ENCODE measurements around the gene TENM3.

DNA sequence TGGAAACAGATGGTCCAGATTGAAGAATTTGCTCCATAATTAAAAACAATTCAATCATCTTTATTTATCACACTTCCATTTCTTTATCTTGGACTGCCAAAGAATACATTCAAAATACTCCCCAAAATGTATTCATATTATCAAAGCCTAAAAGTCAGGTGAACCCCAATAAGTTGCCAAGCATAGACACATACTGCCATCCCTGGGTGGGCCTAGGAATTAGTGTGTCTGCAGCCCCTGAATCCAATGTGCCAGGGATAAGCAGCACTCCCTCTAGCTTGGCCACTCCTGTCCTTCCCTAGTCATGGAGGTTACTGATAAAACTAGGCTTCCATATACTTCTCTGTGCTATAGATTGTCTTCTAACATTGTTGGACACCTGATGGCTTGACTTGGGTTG lies 199.9 kb downstream of the TENM3 start:
- TF ChIP-seq, protein P1, sequence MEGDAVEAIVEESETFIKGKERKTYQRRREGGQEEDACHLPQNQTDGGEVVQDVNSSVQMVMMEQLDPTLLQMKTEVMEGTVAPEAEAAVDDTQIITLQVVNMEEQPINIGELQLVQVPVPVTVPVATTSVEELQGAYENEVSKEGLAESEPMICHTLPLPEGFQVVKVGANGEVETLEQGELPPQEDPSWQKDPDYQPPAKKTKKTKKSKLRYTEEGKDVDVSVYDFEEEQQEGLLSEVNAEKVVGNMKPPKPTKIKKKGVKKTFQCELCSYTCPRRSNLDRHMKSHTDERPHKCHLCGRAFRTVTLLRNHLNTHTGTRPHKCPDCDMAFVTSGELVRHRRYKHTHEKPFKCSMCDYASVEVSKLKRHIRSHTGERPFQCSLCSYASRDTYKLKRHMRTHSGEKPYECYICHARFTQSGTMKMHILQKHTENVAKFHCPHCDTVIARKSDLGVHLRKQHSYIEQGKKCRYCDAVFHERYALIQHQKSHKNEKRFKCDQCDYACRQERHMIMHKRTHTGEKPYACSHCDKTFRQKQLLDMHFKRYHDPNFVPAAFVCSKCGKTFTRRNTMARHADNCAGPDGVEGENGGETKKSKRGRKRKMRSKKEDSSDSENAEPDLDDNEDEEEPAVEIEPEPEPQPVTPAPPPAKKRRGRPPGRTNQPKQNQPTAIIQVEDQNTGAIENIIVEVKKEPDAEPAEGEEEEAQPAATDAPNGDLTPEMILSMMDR (IDR thresholded peaks at IDR 0.05; ENCODE audit: extremely low read depth in 1 of 2, insufficient read depth in 1 of 2, low read depth in 1 of 2, low read length in 2 of 2): no peak
- TF ChIP-seq GATA2 (IDR thresholded peaks at IDR 0.05; ENCODE audit: insufficient read depth, insufficient read length, low read depth, low read length) (no peak), FOS (IDR thresholded peaks at IDR 0.05; ENCODE audit: borderline replicate concordance, insufficient read depth, low read length) (no peak), EZH2 (IDR thresholded peaks at IDR 0.05; ENCODE audit: borderline replicate concordance, low read depth, low read length, severe bottlenecking) (no peak), POLR2AphosphoS5 (IDR thresholded peaks at IDR 0.05; ENCODE audit: insufficient read depth, low read depth, low read length) (no peak), JUN (IDR thresholded peaks at IDR 0.05; ENCODE audit: borderline replicate concordance, insufficient read depth, insufficient read length, low read depth) (no peak), MYC (IDR thresholded peaks at IDR 0.05; ENCODE audit: low read depth, low read length) (no peak)
